Sigmoid colon (tissue), 4 donors: Measurements from ENCODE around the gene AQP10.

Experiments used
- EP300 ChIP-seq, 4 donors: sonication (generic); formaldehyde crosslinking; IDR thresholded peaks; one replicate each; pipeline ENCODE4 v1.6.1; 2017; ENCODE audit warnings: antibody characterized with exemption in 4 of 4
- POLR2A ChIP-seq, 2 donors: fragments of 450-650 bp; IDR thresholded peaks; one replicate each; pipeline ENCODE4 v1.6.1; 2016; ENCODE audit warnings: antibody characterized with exemption in 2 of 2, mild to moderate bottlenecking in 2 of 2, moderate library complexity in 2 of 2
- POLR2AphosphoS5 ChIP-seq, 4 donors: sonication (generic); formaldehyde crosslinking; IDR thresholded peaks; one replicate each; pipeline ENCODE4 v1.6.1; 2017; ENCODE audit warnings: antibody characterized with exemption in 4 of 4
- TF ChIP-seq, protein P1 (sequence below), 4 experiments: fragments of 450-650 bp in 3 of 4; fragments of 200-600 bp in 1 of 4; IDR thresholded peaks; one replicate each; pipeline ENCODE4 v1.5.1; 2016 to 2019; ENCODE audit warnings: antibody characterized with exemption in 4 of 4, mild to moderate bottlenecking in 3 of 4, moderate library complexity in 2 of 4

DNA sequence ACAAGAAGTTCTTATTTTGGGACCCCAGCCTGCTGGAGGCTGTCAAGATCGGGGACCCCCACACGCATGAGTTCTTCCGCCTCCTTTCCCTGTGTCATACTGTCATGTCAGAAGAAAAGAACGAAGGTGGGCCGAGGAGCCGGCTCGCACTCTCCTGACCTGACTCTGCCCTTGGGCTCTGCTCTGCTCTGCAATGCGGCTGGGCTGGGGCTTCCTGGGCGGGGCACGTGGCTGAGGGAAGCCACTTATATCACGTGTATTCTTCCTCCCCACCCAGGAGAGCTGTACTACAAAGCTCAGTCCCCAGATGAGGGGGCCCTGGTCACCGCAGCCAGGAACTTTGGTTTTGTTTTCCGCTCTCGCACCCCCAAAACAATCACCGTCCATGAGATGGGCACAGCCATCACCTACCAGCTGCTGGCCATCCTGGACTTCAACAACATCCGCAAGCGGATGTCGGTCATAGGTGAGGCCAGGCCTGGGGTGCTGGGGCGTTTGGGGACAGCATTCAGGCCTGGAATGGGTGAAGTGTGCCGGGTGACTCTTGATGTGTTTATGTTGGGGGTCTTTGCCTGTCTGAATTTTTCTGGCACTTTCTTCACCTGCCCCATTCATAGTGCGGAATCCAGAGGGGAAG lies 22.1 kb downstream of the AQP10 start:
- TF ChIP-seq, protein P1, sequence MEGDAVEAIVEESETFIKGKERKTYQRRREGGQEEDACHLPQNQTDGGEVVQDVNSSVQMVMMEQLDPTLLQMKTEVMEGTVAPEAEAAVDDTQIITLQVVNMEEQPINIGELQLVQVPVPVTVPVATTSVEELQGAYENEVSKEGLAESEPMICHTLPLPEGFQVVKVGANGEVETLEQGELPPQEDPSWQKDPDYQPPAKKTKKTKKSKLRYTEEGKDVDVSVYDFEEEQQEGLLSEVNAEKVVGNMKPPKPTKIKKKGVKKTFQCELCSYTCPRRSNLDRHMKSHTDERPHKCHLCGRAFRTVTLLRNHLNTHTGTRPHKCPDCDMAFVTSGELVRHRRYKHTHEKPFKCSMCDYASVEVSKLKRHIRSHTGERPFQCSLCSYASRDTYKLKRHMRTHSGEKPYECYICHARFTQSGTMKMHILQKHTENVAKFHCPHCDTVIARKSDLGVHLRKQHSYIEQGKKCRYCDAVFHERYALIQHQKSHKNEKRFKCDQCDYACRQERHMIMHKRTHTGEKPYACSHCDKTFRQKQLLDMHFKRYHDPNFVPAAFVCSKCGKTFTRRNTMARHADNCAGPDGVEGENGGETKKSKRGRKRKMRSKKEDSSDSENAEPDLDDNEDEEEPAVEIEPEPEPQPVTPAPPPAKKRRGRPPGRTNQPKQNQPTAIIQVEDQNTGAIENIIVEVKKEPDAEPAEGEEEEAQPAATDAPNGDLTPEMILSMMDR (IDR thresholded peaks at IDR 0.05) = no peak
- no peak for TF ChIP-seq POLR2AphosphoS5 (IDR thresholded peaks at IDR 0.05)
- TF ChIP-seq EP300 (IDR thresholded peaks at IDR 0.05) = no peak
- TF ChIP-seq POLR2A (IDR thresholded peaks at IDR 0.05) = no peak
